Left lung (tissue), 10 donors: ENCODE results near the gene MMP10. TPM values are rescaled to one million over a fixed set of nuclear protein-coding genes. Genes with fewer than 3 reads are reported as not detected.

Source experiments
- ATAC-seq: fragments of 200-7000 bp; cut with Tn5 transposase; one replicate; pipeline ENCODE4 v1.9.1; 2020; ENCODE audit warnings: moderate library complexity
- DNase-seq, 4 donors: peaks; one replicate each; pipeline ENCODE4 v3.0.0-alpha.2; 2013 to 2020
- H3K27ac ChIP-seq, 2 donors: fragments of 200-600 bp; sonication (generic) in 1 of 2; one replicate each; pipeline versions ENCODE4 v1.5.0 to v1.8.0; 2020 to 2021
- H3K27me3 ChIP-seq, 2 donors: fragments of 200-600 bp; sonication (generic) in 1 of 2; one replicate each; pipeline versions ENCODE4 v1.5.0 to v1.8.0; 2020 to 2021
- H3K36me3 ChIP-seq, 2 donors: fragments of 200-600 bp; sonication (generic) in 1 of 2; one replicate each; pipeline versions ENCODE4 v1.5.0 to v1.8.0; 2020 to 2021
- H3K4me1 ChIP-seq, 2 donors: fragments of 200-600 bp; one replicate each; pipeline ENCODE4 v1.8.0; 2021
- H3K4me3 ChIP-seq, 2 donors: fragments of 200-600 bp; sonication (generic) in 1 of 2; one replicate each; pipeline versions ENCODE4 v1.5.0 to v1.8.0; 2020 to 2021; ENCODE audit warnings: mild to moderate bottlenecking in 1 of 2
- H3K9me3 ChIP-seq, 2 donors: fragments of 200-600 bp; sonication (generic) in 1 of 2; one replicate each; pipeline versions ENCODE4 v1.5.0 to v1.8.0; 2020 to 2021
- CTCF ChIP-seq, 2 donors: fragments of 200-600 bp; sonication (generic) in 1 of 2; IDR thresholded peaks; one replicate each; pipeline versions ENCODE4 v1.5.0 to v1.8.0; 2021; ENCODE audit warnings: antibody characterized with exemption in 2 of 2
- intact Hi-C, 2 donors: fragments of 100-400 bp; cut with DNase I; formaldehyde crosslinking; loops; one replicate each; pipeline versions ENCODE4 v1.11.2 to v1.14.2; 2022
- polyA plus RNA-seq, 6 donors: library from polyadenylated mRNA; unstranded; fragments of 120-200 nt; gene quantifications; one replicate each; pipeline ENCODE4 v1.2.1, GENCODE V29; 2013; ENCODE audit not compliant: insufficient read length in 6 of 6
- total RNA-seq, 2 donors: library from RNA; stranded (reverse); fragmentation: NEBNext Ultra II Directional; extraction: Animal tissue kit (Norgen Biotek cat#: 25700); gene quantifications; one replicate each; pipeline ENCODE4 v1.2.1, GENCODE V29; 2021
- donor health status: DM: no; HTN: yes; CAD: no.
- donor health status: DM: no; HTN: no; CAD: no.

Gene MMP10
- total and polyA plus RNA-seq, 8 donors: 0.36 to 2.9 (median 0.69) TPM

- Histone ChIP-seq H3K9me3 (no peaks in the 10 kb centered on the region), H3K36me3 (no peaks in the 10 kb centered on the region), H3K4me3 (no peak overlapping the region), H3K27ac (no peak overlapping the region), H3K4me1 (no peaks in the 10 kb centered on the region), H3K27me3 (no peaks in the 10 kb centered on the region)
- no peak for ATAC-seq
- intact Hi-C loops: no loop called here
- DNase-seq: no peak
- no peak for TF ChIP-seq CTCF (IDR thresholded peaks at IDR 0.05)
These were observed 25.9 kb upstream of the MMP10 start for GRCh38 chr11:102806296-102806695.

GRCh38 chr11:102802341-102802740, 21.9 kb upstream of the MMP10 start:
- no peak for TF ChIP-seq CTCF (IDR thresholded peaks at IDR 0.05)
- Histone ChIP-seq H3K4me3 (no peak overlapping the region), H3K36me3 (no peaks in the 10 kb centered on the region), H3K9me3 (no peaks in the 10 kb centered on the region), H3K27me3 (no peaks in the 10 kb centered on the region), H3K27ac (no peak overlapping the region), H3K4me1 (no peaks in the 10 kb centered on the region)
- intact Hi-C loops: no loop called here
- DNase-seq (no peak), ATAC-seq (peak; percentile 22)

GRCh38 chr11:102800767-102801166, 20.3 kb upstream of the MMP10 start:
- Histone ChIP-seq H3K9me3 (no peaks in the 10 kb centered on the region), H3K36me3 (no peaks in the 10 kb centered on the region), H3K4me1 (no peaks in the 10 kb centered on the region), H3K4me3 (no peak overlapping the region), H3K27me3 (no peaks in the 10 kb centered on the region), H3K27ac (no peak overlapping the region)
- DNase-seq (no peak), ATAC-seq (no peak)
- TF ChIP-seq CTCF (IDR thresholded peaks at IDR 0.05): no peak
- intact Hi-C loops: no loop called here

GRCh38 chr11:102799681-102800340, 19.4 kb upstream of the MMP10 start:
- Histone ChIP-seq H3K36me3 (no peaks in the 10 kb centered on the region), H3K27ac (no peak overlapping the region), H3K4me1 (no peaks in the 10 kb centered on the region), H3K9me3 (no peaks in the 10 kb centered on the region), H3K27me3 (no peaks in the 10 kb centered on the region), H3K4me3 (no peak overlapping the region)
- TF ChIP-seq CTCF (IDR thresholded peaks at IDR 0.05): no peak
- DNase-seq (peak in 1 of 4 donors; percentile 7), ATAC-seq (no peak)
- intact Hi-C loops: no loop called here

GRCh38 chr11:102798012-102798746, 17.8 kb upstream of the MMP10 start, which contains the start of gene MMP1:
Gene MMP1 (minus strand): TSS chr11:102798160. CDS start chr11:102798092, 68 bp downstream.
- H3K27ac ChIP-seq: no peak within 1 kb of the TSS
- intact Hi-C loops: no loop called here
- no peaks in the 10 kb centered on the region for H3K4me1 ChIP-seq
- no peak for DNase-seq
- H3K36me3 ChIP-seq: no peaks in the 10 kb centered on the region
- no peak within 1 kb of the TSS for H3K4me3 ChIP-seq
- no peaks in the 10 kb centered on the region for H3K9me3 ChIP-seq
- TF ChIP-seq CTCF (IDR thresholded peaks at IDR 0.05): no peak
- H3K27me3 ChIP-seq: no peaks in the 10 kb centered on the region
- ATAC-seq: peak; percentile 25
